ENCODE data around the gene SYT6.

- TF ChIP-seq CTCF (IDR thresholded peaks at IDR 0.05 in 8 of 11, conservative IDR thresholded peaks at IDR 0.05 in 3 of 11) (no peak), POLR2A (IDR thresholded peaks at IDR 0.05) (no peak)
These were observed 22.7 kb downstream of the SYT6 start for GRCh38 chr1:114130846-114131525.
